GM12891 (cell line): Measurements from ENCODE around the gene RALGPS1.

Source experiments
- POLR2A ChIP-seq: IDR thresholded peaks from 2 replicates; pipeline ENCODE4 v1.6.1; 2011; ENCODE audit warnings: low read depth, low read length, control low read depth
- POLR2AphosphoS5 ChIP-seq: IDR thresholded peaks from 2 replicates; pipeline ENCODE4 v1.6.1; 2011; ENCODE audit warnings: low read depth, low read length, control low read depth
- TAF1 ChIP-seq: IDR thresholded peaks from 2 replicates; pipeline ENCODE4 v1.6.1; 2011; ENCODE audit warnings: low read depth, low read length, control low read depth

DNA sequence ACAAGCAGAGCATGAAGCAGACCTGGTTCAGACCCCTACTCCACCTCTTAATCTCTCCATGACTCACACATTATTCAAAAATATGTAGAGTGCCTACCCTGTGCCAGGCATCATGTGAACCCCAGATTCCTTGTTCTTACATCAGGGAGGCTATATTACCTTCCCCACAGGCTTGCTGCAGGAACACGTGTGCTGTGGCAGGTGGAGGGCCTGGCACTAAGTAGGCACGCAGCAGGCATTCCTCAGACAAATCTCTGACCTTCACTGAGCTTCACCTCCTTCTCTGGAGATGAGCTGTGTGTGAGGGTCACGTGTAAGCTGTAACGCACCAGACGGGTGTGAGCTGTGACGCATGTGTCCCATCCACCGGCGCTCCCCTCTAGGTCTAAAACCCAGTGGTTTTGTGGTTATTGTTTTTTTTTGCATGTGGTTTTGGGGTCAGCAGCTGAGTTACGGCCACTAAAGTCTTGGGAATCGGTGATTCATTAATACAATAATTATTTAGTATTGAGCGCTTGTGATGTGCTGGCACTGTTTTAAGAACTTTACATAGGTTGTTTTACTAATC is 177.5 kb downstream of the RALGPS1 start:
- no peak for TF ChIP-seq POLR2A
- TF ChIP-seq POLR2AphosphoS5: no peak
- no peak for TF ChIP-seq TAF1
